ENCODE results near the gene LRP1. TPM values are rescaled to one million over a fixed set of nuclear protein-coding genes. Genes with fewer than 3 reads are reported as not detected.

LRP1 gene
- total RNA-seq, 1 donor from 2014 or later: 138 TPM

DNA sequence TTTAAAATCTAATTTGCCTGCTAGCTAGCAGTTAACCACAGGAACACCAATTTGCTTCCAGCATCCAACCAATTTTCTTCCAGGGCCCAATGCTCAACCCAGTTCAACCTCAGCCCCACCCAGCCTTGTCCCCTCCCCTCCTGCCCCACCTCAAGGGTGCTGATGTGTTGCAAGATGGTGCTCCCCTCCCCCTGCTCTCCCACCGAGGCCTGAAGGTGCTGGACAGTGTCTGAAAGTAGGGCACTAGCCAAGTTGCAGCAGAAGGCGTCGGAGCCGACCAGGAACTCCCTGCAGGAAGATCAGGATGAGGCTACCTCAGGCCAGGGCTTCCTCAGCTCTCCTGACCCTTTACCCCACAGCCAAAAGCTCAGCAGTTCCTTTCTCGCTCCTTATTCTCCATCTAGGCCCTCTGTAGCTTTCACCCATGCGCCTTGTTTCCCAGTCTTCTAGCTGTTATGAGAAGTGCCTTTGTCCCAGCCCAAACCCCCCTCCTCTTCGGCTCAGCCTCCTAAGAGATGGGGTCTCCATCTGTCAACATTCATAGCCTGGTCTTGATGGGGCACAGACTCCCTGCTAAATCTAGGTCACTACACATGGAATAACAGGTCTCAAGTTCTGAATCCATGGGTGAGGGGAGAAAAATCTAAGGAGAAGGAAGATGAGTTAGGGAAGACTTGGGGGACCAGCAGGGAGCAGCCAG lies 20.7 kb upstream of the LRP1 start:
- Mint-ChIP-seq H3K27ac (peak overlapping the region; percentile 55), H3K27me3 (peaks cover 4% of the 10 kb centered on the region), H3K4me1 (ENCODE audit: unreplicated experiment) (peaks cover 28% of the 10 kb centered on the region), H3K4me3 (peak overlapping the region; percentile 26), H3K9me3 (no peaks in the 10 kb centered on the region), H3K36me3 (peaks cover 10% of the 10 kb centered on the region)
- no peak for DNase-seq (ENCODE audit: extremely low spot score, unreplicated experiment)
- TF ChIP-seq, protein P1, sequence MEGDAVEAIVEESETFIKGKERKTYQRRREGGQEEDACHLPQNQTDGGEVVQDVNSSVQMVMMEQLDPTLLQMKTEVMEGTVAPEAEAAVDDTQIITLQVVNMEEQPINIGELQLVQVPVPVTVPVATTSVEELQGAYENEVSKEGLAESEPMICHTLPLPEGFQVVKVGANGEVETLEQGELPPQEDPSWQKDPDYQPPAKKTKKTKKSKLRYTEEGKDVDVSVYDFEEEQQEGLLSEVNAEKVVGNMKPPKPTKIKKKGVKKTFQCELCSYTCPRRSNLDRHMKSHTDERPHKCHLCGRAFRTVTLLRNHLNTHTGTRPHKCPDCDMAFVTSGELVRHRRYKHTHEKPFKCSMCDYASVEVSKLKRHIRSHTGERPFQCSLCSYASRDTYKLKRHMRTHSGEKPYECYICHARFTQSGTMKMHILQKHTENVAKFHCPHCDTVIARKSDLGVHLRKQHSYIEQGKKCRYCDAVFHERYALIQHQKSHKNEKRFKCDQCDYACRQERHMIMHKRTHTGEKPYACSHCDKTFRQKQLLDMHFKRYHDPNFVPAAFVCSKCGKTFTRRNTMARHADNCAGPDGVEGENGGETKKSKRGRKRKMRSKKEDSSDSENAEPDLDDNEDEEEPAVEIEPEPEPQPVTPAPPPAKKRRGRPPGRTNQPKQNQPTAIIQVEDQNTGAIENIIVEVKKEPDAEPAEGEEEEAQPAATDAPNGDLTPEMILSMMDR (conservative IDR thresholded peaks at IDR 0.05): no peak

DNA sequence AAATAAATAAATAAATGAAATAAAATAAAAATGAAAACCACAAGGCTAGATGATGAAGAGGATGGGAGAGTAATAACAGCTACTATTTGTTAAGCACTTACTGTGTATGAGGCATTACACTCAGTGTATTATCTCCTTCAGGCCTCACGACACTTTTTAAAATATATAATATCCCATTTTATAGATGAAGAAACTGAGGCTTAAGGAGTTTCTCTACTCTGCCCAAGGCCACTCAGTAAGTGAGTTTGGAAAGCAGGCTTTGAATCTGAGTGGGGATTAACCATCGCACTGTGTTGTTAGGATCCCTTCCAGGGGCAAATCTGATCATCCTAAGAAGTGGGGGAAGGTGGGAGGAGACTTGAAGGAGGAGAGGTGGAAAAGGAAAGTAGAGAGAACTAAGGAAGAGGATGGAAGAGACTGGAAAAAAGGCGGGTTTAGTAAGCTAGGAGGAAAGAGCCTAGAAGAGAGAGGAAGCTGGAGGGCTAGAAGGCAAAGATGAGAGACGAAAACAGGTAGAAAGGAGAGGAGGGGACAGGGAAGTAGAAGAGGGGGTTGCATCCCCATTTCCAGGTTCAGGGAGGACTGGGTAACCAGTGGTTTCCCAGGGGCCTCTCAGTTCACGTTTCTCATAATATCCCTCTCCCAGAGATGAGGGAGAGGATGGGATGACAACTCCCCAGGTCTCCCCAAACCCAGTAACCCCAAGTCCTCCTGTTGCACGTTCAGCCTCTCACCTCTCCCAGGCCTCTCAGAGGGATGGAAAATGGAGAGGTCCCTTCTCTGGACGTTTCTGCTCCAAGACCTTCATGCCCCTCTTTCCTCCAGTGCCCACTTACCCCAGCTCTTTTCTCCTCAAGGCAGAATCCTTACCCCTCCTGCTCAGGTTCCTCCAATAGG lies 18.8 kb upstream of the LRP1 start:
- peaks cover 10% of the 10 kb centered on the region for H3K36me3 Mint-ChIP-seq

DNA sequence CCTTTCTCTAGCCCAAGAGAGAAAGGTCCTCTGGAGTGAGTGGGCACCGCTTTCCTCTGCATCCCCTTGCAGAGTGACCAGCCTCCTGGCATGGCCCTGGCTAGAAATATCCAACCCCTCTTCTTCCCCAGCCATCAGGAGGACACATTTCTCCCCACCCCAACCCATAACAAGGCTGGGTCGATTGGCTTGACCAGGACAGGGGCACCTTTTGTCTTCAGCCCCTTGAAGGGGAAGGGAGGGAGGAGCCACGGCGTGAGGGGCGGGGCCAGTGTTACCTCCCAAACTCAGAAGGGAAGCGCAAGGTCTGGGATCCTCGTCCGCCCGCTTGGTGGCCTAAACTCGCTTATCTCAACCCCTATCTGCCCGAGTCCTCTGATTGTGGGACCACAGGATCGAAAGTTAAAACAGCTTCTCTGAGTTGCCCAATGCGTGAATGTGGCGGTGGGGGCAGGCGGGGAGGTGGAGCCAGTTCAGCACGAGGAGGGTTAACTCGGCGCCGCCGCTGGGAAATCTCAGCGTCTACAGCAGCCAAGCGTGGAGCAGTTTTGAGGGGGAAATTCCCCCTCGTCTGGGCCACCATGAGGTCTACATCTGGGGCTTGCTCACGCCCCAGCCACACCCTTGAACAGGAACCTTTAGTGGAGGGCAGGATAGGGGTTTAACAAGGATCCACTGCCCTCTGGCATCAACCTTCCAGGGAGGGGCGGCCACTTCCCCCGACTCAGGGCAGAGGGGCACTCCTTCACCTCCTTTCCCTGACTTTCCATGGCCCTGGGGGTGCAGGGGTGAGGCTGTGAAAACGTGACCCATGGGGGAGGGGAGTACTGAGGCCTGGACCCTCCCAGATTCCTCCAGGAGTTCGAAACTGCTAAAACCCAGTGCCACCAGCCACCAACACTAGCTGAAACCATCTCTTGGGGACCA lies 17.9 kb upstream of the LRP1 start:
- DNase-seq (ENCODE audit: extremely low spot score, unreplicated experiment): no peak
- Mint-ChIP-seq H3K4me1 (ENCODE audit: unreplicated experiment) (peaks cover 31% of the 10 kb centered on the region), H3K4me3 (peak overlapping the region; percentile 96), H3K27me3 (peaks cover 4% of the 10 kb centered on the region), H3K36me3 (peaks cover 10% of the 10 kb centered on the region), H3K9me3 (no peaks in the 10 kb centered on the region), H3K27ac (peak overlapping the region; percentile 99)
- TF ChIP-seq, protein P1 (conservative IDR thresholded peaks at IDR 0.05): peak; percentile 39

More for the DNA sequence above, 18.8 kb upstream of the LRP1 start:
- H3K4me1 Mint-ChIP-seq (ENCODE audit: unreplicated experiment): peaks cover 31% of the 10 kb centered on the region
- no peak for DNase-seq (ENCODE audit: extremely low spot score, unreplicated experiment)
- H3K27ac Mint-ChIP-seq: peak overlapping the region; percentile 99
- no peaks in the 10 kb centered on the region for H3K9me3 Mint-ChIP-seq
- H3K27me3 Mint-ChIP-seq: peaks cover 4% of the 10 kb centered on the region
- TF ChIP-seq, protein P1 (conservative IDR thresholded peaks at IDR 0.05): no peak
- H3K4me3 Mint-ChIP-seq: peak overlapping the region; percentile 96

DNA sequence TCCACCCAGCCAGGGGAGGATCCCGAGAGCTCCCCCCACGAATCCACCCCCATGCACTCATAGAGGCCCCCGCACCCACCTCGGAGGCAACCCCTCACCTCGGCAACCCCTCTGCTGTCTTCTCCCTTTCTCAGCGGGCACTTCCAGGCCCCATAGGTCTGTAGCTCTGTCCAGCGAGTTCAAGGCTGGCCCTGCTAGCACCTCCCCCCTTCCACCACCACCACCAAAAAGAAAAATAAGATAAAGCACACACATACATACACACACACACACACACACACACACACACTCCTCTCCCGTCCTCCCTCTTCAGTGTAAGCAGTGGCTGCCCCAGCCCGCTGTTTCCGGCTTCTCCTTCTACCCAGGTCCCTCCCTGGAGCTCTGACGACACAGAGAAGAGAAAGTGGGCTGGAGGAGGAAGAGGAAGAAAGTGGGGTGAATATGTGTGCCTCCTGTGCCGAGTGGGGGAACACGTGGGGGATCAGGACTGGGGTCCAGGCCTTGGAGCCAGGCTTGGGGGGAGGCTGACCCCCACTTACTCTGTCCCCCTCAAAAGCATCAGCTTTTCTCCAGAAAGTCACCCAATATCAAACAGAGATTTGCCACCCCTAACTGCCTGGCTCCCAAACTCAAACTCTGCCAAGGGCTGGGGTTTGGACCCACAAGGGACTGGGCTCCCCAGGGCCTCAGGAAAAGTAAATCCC lies 17.1 kb upstream of the LRP1 start, which contains the start of gene STAT6:
Gene STAT6 (minus strand): TSS at position 332 of the 704 bp plus-strand sequence. CDS start 3,084 bp downstream, outside the sequence.
- peak within 1 kb of the TSS; percentile 99 for H3K27ac Mint-ChIP-seq
- H3K4me3 Mint-ChIP-seq: peak within 1 kb of the TSS; percentile 96
- H3K36me3 Mint-ChIP-seq: peaks cover 10% of the 10 kb centered on the region
- peaks cover 31% of the 10 kb centered on the region for H3K4me1 Mint-ChIP-seq (ENCODE audit: unreplicated experiment)
- peaks cover 4% of the 10 kb centered on the region for H3K27me3 Mint-ChIP-seq
- TF ChIP-seq, protein P1 (conservative IDR thresholded peaks at IDR 0.05): no peak
- no peak for DNase-seq (ENCODE audit: extremely low spot score, unreplicated experiment)
- H3K9me3 Mint-ChIP-seq: no peaks in the 10 kb centered on the region
